Progenitor cell of endocrine pancreas (in vitro differentiated cells): Measurements from ENCODE around the gene URGCP. TPM values are rescaled to one million over a fixed set of nuclear protein-coding genes. Genes with fewer than 3 reads are reported as not detected.

ENCODE experiments used
- DNase-seq: peaks from one replicate; pipeline ENCODE4 v3.0.0; 2021; ENCODE audit warnings: low spot score; ENCODE audit not compliant: unreplicated experiment
- H3K27ac Mint-ChIP-seq: 2 replicates; pipeline ENCODE4 v1.8.0; 2021; ENCODE audit warnings: mild to moderate bottlenecking, moderate library complexity, mixed read lengths
- H3K27me3 Mint-ChIP-seq: 2 replicates; pipeline ENCODE4 v1.8.0; 2021; ENCODE audit warnings: mixed read lengths
- H3K36me3 Mint-ChIP-seq: 2 replicates; pipeline ENCODE4 v1.8.0; 2022; ENCODE audit warnings: mixed read lengths; ENCODE audit not compliant: insufficient read depth
- H3K4me1 Mint-ChIP-seq: 2 replicates; pipeline ENCODE4 v1.8.0; 2021; ENCODE audit warnings: low read depth, mixed read lengths
- H3K4me3 Mint-ChIP-seq: 2 replicates; pipeline ENCODE4 v1.8.0; 2021; ENCODE audit warnings: low read depth, mild to moderate bottlenecking, moderate library complexity, mixed read lengths
- H3K9me3 Mint-ChIP-seq: 2 replicates; pipeline ENCODE4 v1.8.0; 2021; ENCODE audit warnings: low read depth, mixed read lengths
- CTCF ChIP-seq: fragments of 200-600 bp; sonication (generic); IDR thresholded peaks from one replicate; pipeline ENCODE4 v1.5.0; 2021; ENCODE audit warnings: antibody characterized with exemption, mild to moderate bottlenecking; ENCODE audit not compliant: unreplicated experiment
- total RNA-seq: library from RNA; stranded (reverse); gene quantifications from 2 replicates; pipeline ENCODE4 v1.2.1, GENCODE V29; 2021

URGCP gene
- total RNA-seq, 1 donor from 2014 or later = 40.0 TPM

GRCh38 chr7:43872406-43873110, 33.8 kb downstream of the URGCP start:
- Mint-ChIP-seq H3K27me3 (peaks cover 9% of the 10 kb centered on the region), H3K4me3 (no peak overlapping the region), H3K9me3 (no peaks in the 10 kb centered on the region), H3K27ac (no peak overlapping the region), H3K36me3 (peaks cover 4% of the 10 kb centered on the region), H3K4me1 (peaks cover 12% of the 10 kb centered on the region)
- TF ChIP-seq CTCF = no peak
- no peak for DNase-seq

DNA sequence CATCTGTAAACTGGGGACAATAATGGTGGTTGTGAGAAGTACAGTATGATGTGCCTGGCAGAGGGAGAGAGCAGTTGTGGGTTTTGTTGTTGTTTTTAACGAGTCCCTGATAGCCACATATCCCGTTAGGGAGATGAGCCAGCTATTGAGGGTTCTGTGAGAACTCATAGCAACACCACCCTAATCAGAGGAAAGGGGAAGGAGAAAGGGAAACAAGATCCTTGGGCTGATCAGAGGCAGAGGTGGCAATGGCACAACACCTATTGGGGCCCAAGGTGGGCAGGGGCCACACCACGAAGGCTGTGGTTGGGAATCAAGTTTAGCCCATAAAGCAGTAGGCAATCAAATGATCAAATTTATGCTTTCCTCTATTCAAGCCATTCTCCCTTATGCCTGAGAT, 35.3 kb downstream of the URGCP start:
- peaks cover 9% of the 10 kb centered on the region for H3K27me3 Mint-ChIP-seq
- peaks cover 12% of the 10 kb centered on the region for H3K4me1 Mint-ChIP-seq
- TF ChIP-seq CTCF = no peak
- H3K36me3 Mint-ChIP-seq = peaks cover 8% of the 10 kb centered on the region
- H3K27ac Mint-ChIP-seq = no peak overlapping the region
- no peak for DNase-seq
- no peaks in the 10 kb centered on the region for H3K9me3 Mint-ChIP-seq
- no peak overlapping the region for H3K4me3 Mint-ChIP-seq

DNA sequence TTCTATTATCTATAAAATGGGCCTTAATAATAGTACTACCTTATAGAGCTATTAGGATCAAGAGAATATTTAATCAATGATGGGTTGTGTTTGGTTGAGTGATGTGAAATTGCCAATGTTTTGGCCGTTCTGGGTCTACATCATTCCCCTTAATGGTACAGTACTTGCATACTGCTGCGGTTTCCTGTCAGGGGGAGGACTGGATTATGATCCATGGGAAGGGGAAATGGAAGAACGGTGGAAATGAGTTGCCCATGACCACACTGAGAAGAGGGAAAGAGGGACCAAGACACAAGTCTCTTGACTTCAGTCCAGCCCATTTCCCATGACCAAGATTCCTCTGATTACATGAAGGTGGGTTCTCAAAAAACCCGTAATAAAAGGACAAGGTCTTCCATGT, 36.1 kb downstream of the URGCP start:
- Mint-ChIP-seq H3K9me3 (no peaks in the 10 kb centered on the region), H3K4me3 (peak overlapping the region; percentile 23), H3K4me1 (peaks cover 12% of the 10 kb centered on the region), H3K36me3 (peaks cover 13% of the 10 kb centered on the region), H3K27me3 (peaks cover 9% of the 10 kb centered on the region), H3K27ac (no peak overlapping the region)
- no peak for TF ChIP-seq CTCF
- no peak for DNase-seq

GRCh38 chr7:43869867-43870240, 36.5 kb downstream of the URGCP start:
- peak overlapping the region; percentile 65 for H3K4me3 Mint-ChIP-seq
- TF ChIP-seq CTCF = no peak
- peak overlapping the region; percentile 22 for H3K27ac Mint-ChIP-seq
- peaks cover 9% of the 10 kb centered on the region for H3K27me3 Mint-ChIP-seq
- H3K4me1 Mint-ChIP-seq = peaks cover 12% of the 10 kb centered on the region
- H3K9me3 Mint-ChIP-seq = no peaks in the 10 kb centered on the region
- peaks cover 14% of the 10 kb centered on the region for H3K36me3 Mint-ChIP-seq
- no peak for DNase-seq

GRCh38 chr7:43869006-43869866, 37.2 kb downstream of the URGCP start, which contains the start of gene MRPS24:
TSS of gene MRPS24 (minus strand) at chr7:43869517. CDS start at chr7:43869495, 22 bp downstream.
- peak within 1 kb of the TSS; percentile 53 for H3K27ac Mint-ChIP-seq
- DNase-seq = peak; percentile 91
- peaks cover 14% of the 10 kb centered on the region for H3K36me3 Mint-ChIP-seq
- TF ChIP-seq CTCF = no peak
- H3K4me1 Mint-ChIP-seq = peaks cover 13% of the 10 kb centered on the region
- H3K9me3 Mint-ChIP-seq = peaks cover 2% of the 10 kb centered on the region
- peak within 1 kb of the TSS; percentile 65 for H3K4me3 Mint-ChIP-seq
- H3K27me3 Mint-ChIP-seq = peaks cover 9% of the 10 kb centered on the region
